ENCODE measurements around the gene FFAR3. TPM values are rescaled to one million over a fixed set of nuclear protein-coding genes. Genes with fewer than 3 reads are reported as not detected.

The FFAR3 gene
- total and polyA plus RNA-seq, 9 of the 15 experiments (the other 6 are each of a cell fraction or from before 2014, with no cell fraction given) = not detected

GRCh38 chr19:35392742-35393715, 34.8 kb downstream of the FFAR3 start (continued):
- TF ChIP-seq IFI16 (CRISPR knock-in tag; IDR thresholded peaks at IDR 0.05) (no peak), ELF4 (CRISPR knock-in tag; IDR thresholded peaks at IDR 0.05) (peak; percentile 67), BCLAF1 (IDR thresholded peaks at IDR 0.05; ENCODE audit: borderline replicate concordance in 1 of 2, control insufficient read depth in 1 of 2, low read depth in 2 of 2, low read length in 1 of 2) (0 out of 4 replicates have a peak, but pooled peaks of 1 of the 2 experiments have one; percentile 9), RBFOX2 (IDR thresholded peaks at IDR 0.05; ENCODE audit: low read depth, low read length) (no peak), TFAP4 (CRISPR knock-in tag; IDR thresholded peaks at IDR 0.05; ENCODE audit: borderline replicate concordance) (no peak), KAT2B (IDR thresholded peaks at IDR 0.05; ENCODE audit: low read depth, low read length) (no peak), FOXK1 (CRISPR knock-in tag; IDR thresholded peaks at IDR 0.05; ENCODE audit: borderline replicate concordance) (no peak), EP300 (IDR thresholded peaks at IDR 0.05; ENCODE audit: low read length) (no peak), RNF219 (CRISPR knock-in tag; IDR thresholded peaks at IDR 0.05) (no peak), ADNP (tag; IDR thresholded peaks at IDR 0.05) (0 out of 2 replicates have a peak, but pooled peaks have one; percentile 32), ZNF512 (tag; IDR thresholded peaks at IDR 0.05) (no peak), MTF1 (CRISPR knock-in tag; IDR thresholded peaks at IDR 0.05; ENCODE audit: borderline replicate concordance) (no peak)
- TF ChIP-seq, protein P1, sequence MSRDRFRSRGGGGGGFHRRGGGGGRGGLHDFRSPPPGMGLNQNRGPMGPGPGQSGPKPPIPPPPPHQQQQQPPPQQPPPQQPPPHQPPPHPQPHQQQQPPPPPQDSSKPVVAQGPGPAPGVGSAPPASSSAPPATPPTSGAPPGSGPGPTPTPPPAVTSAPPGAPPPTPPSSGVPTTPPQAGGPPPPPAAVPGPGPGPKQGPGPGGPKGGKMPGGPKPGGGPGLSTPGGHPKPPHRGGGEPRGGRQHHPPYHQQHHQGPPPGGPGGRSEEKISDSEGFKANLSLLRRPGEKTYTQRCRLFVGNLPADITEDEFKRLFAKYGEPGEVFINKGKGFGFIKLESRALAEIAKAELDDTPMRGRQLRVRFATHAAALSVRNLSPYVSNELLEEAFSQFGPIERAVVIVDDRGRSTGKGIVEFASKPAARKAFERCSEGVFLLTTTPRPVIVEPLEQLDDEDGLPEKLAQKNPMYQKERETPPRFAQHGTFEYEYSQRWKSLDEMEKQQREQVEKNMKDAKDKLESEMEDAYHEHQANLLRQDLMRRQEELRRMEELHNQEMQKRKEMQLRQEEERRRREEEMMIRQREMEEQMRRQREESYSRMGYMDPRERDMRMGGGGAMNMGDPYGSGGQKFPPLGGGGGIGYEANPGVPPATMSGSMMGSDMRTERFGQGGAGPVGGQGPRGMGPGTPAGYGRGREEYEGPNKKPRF (IDR thresholded peaks at IDR 0.05; ENCODE audit: low read depth, low read length) = no peak
